HepG2 (cell line): ENCODE results near the gene VDAC1. TPM values are rescaled to one million over a fixed set of nuclear protein-coding genes. Genes with fewer than 3 reads are reported as not detected.
A peak's percentile ranks its signal among the peaks of the same experiment; 100 is the strongest.

Experiments
- AKAP8 ChIP-seq: sonication (generic); formaldehyde crosslinking; IDR thresholded peaks from 2 replicates; pipeline ENCODE4 v1.5.1; 2020; ENCODE audit warnings: mild to moderate bottlenecking, missing genetic modification reagents
- BCL6 ChIP-seq: IDR thresholded peaks from 2 replicates; pipeline ENCODE4 v1.6.1; 2016; ENCODE audit warnings: missing genetic modification reagents, missing compliant biosample characterization
- ELF4 ChIP-seq: sonication (generic); formaldehyde crosslinking; IDR thresholded peaks from 2 replicates; pipeline ENCODE4 v1.5.0; 2020; ENCODE audit warnings: missing genetic modification reagents, mild to moderate bottlenecking, moderate library complexity, borderline replicate concordance
- IKZF4 ChIP-seq: sonication (generic); formaldehyde crosslinking; IDR thresholded peaks from 2 replicates; pipeline ENCODE4 v1.5.1; 2020; ENCODE audit warnings: borderline replicate concordance, mild to moderate bottlenecking, low read depth, missing genetic modification reagents; ENCODE audit errors: not compliant biosample characterization
- TBL1XR1 ChIP-seq: fragments of 150-350 bp; IDR thresholded peaks from 2 replicates; pipeline ENCODE4 v1.6.1; 2014; ENCODE audit warnings: borderline replicate concordance, low read length; ENCODE audit not compliant: partially characterized antibody
- ZFAT ChIP-seq: sonication (generic); formaldehyde crosslinking; conservative IDR thresholded peaks from 2 replicates; pipeline ENCODE4 v1.8.1; 2023; ENCODE audit warnings: missing genetic modification reagents, inconsistent platforms
- polyA plus RNA-seq, 8 experiments: library from polyadenylated mRNA; depleted of rRNA in 3 of 8; stranded (reverse) in 7 of 8; unstranded in 1 of 8; fragments of >200 nt; fragmentation: Illumina TruSeq in 4 of 8; extraction: Trizol in 4 of 8; gene quantifications; 2 replicates each; pipeline versions ENCODE4 v1.2.1 to v1.2.3, GENCODE V29; 2011 to 2016; ENCODE audit warnings: low read depth in 4 of 8, missing spikeins in 1 of 8, mixed read lengths in 1 of 8; ENCODE audit not compliant: insufficient read depth in 1 of 8
- total RNA-seq, 5 experiments: library from RNA; depleted of rRNA; stranded (reverse); fragments of >200 nt; fragmentation: Illumina TruSeq; extraction: Trizol; gene quantifications; 2 replicates each; pipeline ENCODE4 v1.2.3, GENCODE V29; 2016; ENCODE audit warnings: low read depth in 1 of 5
- TF ChIP-seq, protein P1 (sequence below): sonication (generic); formaldehyde crosslinking; IDR thresholded peaks from 2 replicates; pipeline ENCODE4 v1.8.0; 2022; ENCODE audit warnings: mild to moderate bottlenecking, missing genetic modification reagents, moderate library complexity
- TF ChIP-seq, protein P2 (sequence below): sonication (generic); formaldehyde crosslinking; conservative IDR thresholded peaks from 2 replicates; pipeline ENCODE4 v1.4.0; 2020; ENCODE audit warnings: missing genetic modification reagents
- TF ChIP-seq, protein P3 (sequence below): sonication (generic); formaldehyde crosslinking; IDR thresholded peaks from 2 replicates; pipeline ENCODE4 v1.5.0; 2020; ENCODE audit warnings: mild to moderate bottlenecking, missing genetic modification reagents, borderline replicate concordance
- TF ChIP-seq, protein P4 (sequence below): sonication (generic); formaldehyde crosslinking; IDR thresholded peaks from 2 replicates; pipeline ENCODE4 v1.8.0; 2022; ENCODE audit warnings: mild to moderate bottlenecking, missing genetic modification reagents, borderline replicate concordance
- TF ChIP-seq, protein P5 (sequence below): sonication (generic); formaldehyde crosslinking; IDR thresholded peaks from 2 replicates; pipeline ENCODE4 v1.8.1; 2023; ENCODE audit warnings: mild to moderate bottlenecking, missing genetic modification reagents
- TF ChIP-seq, protein P6 (sequence below): sonication (generic); formaldehyde crosslinking; IDR thresholded peaks from 2 replicates; pipeline ENCODE4 v1.4.0; 2020; ENCODE audit warnings: low read depth, missing genetic modification reagents

The VDAC1 gene
- total and polyA plus RNA-seq, 2 of the 13 experiments (the other 11 are each of a cell fraction or from before 2014, with no cell fraction given) = 112 to 380 TPM

DNA sequence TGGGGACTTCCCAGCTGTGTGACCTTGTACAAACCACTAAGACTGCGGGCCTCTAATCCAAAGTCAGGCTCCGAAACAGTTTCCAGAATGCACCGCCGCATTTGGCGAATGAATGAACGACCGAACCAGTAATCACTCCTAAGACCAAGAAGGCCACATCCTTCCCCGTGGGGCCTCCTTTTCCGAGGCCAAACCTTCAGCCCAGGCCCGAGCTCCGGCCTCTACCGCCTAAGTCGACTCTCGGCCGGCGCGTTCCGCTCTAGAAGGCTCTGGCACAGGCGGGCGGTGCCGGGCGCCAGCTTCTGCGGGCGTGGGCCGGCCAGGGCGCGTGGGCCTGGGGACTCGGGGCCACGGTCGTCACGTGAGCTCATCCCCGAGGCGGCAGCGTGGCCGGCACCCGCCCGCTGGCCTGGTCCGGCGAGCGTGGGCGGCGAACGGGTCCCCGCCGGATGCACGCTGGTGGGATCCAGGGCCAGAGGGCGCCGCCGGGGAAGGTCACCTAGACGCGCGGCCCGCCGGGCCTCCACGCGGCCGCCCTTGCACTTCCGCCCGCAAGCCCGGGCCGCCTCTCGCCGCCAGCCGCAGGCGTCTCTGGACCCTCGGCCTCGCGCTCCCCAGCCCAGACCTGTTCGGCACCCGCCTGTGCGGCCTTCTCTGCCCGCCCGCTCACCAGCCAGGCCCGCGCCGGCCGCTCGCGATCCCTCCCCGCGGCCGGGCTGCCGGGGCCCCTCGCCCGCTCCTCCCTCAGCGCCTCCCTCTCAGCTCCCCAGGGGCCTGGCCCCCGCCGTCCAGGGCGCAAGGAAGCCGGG is 754 bp downstream of the VDAC1 start (continued):
- TF ChIP-seq, protein P1, sequence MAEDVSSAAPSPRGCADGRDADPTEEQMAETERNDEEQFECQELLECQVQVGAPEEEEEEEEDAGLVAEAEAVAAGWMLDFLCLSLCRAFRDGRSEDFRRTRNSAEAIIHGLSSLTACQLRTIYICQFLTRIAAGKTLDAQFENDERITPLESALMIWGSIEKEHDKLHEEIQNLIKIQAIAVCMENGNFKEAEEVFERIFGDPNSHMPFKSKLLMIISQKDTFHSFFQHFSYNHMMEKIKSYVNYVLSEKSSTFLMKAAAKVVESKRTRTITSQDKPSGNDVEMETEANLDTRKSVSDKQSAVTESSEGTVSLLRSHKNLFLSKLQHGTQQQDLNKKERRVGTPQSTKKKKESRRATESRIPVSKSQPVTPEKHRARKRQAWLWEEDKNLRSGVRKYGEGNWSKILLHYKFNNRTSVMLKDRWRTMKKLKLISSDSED (CRISPR knock-in tag) = 0 out of 2 replicates have a peak, but pooled peaks have one; percentile 53
- no peak for TF ChIP-seq ELF4 (CRISPR knock-in tag)
- TF ChIP-seq, protein P2, sequence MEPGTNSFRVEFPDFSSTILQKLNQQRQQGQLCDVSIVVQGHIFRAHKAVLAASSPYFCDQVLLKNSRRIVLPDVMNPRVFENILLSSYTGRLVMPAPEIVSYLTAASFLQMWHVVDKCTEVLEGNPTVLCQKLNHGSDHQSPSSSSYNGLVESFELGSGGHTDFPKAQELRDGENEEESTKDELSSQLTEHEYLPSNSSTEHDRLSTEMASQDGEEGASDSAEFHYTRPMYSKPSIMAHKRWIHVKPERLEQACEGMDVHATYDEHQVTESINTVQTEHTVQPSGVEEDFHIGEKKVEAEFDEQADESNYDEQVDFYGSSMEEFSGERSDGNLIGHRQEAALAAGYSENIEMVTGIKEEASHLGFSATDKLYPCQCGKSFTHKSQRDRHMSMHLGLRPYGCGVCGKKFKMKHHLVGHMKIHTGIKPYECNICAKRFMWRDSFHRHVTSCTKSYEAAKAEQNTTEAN = no peak
- TF ChIP-seq ZFAT (CRISPR knock-in tag) = 0 out of 2 replicates have a peak, but pooled peaks have one; percentile 3
- TF ChIP-seq, protein P3, sequence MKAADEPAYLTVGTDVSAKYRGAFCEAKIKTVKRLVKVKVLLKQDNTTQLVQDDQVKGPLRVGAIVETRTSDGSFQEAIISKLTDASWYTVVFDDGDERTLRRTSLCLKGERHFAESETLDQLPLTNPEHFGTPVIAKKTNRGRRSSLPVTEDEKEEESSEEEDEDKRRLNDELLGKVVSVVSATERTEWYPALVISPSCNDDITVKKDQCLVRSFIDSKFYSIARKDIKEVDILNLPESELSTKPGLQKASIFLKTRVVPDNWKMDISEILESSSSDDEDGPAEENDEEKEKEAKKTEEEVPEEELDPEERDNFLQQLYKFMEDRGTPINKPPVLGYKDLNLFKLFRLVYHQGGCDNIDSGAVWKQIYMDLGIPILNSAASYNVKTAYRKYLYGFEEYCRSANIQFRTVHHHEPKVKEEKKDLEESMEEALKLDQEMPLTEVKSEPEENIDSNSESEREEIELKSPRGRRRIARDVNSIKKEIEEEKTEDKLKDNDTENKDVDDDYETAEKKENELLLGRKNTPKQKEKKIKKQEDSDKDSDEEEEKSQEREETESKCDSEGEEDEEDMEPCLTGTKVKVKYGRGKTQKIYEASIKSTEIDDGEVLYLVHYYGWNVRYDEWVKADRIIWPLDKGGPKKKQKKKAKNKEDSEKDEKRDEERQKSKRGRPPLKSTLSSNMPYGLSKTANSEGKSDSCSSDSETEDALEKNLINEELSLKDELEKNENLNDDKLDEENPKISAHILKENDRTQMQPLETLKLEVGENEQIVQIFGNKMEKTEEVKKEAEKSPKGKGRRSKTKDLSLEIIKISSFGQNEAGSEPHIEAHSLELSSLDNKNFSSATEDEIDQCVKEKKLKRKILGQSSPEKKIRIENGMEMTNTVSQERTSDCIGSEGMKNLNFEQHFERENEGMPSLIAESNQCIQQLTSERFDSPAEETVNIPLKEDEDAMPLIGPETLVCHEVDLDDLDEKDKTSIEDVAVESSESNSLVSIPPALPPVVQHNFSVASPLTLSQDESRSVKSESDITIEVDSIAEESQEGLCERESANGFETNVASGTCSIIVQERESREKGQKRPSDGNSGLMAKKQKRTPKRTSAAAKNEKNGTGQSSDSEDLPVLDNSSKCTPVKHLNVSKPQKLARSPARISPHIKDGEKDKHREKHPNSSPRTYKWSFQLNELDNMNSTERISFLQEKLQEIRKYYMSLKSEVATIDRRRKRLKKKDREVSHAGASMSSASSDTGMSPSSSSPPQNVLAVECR = peak; percentile 22; the same call in 1 of the 2 replicates
- peak; percentile 58; the same call in 1 of the 2 replicates for TF ChIP-seq AKAP8 (CRISPR knock-in tag)
- TF ChIP-seq, protein P4, sequence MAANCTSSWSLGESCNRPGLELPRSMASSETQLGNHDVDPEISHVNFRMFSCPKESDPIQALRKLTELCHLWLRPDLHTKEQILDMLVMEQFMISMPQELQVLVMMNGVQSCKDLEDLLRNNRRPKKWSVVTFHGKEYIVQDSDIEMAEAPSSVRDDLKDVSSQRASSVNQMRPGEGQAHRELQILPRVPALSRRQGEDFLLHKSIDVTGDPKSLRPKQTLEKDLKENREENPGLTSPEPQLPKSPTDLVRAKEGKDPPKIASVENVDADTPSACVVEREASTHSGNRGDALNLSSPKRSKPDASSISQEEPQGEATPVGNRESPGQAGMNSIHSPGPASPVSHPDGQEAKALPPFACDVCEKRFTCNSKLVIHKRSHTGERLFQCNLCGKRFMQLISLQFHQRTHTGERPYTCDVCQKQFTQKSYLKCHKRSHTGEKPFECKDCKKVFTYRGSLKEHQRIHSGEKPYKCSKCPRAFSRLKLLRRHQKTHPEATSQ (CRISPR knock-in tag) = no peak
- TF ChIP-seq BCL6 = no peak
- TF ChIP-seq IKZF4 = peak; percentile 13
- TF ChIP-seq, protein P5, sequence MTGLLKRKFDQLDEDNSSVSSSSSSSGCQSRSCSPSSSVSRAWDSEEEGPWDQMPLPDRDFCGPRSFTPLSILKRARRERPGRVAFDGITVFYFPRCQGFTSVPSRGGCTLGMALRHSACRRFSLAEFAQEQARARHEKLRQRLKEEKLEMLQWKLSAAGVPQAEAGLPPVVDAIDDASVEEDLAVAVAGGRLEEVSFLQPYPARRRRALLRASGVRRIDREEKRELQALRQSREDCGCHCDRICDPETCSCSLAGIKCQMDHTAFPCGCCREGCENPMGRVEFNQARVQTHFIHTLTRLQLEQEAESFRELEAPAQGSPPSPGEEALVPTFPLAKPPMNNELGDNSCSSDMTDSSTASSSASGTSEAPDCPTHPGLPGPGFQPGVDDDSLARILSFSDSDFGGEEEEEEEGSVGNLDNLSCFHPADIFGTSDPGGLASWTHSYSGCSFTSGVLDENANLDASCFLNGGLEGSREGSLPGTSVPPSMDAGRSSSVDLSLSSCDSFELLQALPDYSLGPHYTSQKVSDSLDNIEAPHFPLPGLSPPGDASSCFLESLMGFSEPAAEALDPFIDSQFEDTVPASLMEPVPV (CRISPR knock-in tag) = no peak
- no peak for TF ChIP-seq TBL1XR1
- TF ChIP-seq, protein P6, sequence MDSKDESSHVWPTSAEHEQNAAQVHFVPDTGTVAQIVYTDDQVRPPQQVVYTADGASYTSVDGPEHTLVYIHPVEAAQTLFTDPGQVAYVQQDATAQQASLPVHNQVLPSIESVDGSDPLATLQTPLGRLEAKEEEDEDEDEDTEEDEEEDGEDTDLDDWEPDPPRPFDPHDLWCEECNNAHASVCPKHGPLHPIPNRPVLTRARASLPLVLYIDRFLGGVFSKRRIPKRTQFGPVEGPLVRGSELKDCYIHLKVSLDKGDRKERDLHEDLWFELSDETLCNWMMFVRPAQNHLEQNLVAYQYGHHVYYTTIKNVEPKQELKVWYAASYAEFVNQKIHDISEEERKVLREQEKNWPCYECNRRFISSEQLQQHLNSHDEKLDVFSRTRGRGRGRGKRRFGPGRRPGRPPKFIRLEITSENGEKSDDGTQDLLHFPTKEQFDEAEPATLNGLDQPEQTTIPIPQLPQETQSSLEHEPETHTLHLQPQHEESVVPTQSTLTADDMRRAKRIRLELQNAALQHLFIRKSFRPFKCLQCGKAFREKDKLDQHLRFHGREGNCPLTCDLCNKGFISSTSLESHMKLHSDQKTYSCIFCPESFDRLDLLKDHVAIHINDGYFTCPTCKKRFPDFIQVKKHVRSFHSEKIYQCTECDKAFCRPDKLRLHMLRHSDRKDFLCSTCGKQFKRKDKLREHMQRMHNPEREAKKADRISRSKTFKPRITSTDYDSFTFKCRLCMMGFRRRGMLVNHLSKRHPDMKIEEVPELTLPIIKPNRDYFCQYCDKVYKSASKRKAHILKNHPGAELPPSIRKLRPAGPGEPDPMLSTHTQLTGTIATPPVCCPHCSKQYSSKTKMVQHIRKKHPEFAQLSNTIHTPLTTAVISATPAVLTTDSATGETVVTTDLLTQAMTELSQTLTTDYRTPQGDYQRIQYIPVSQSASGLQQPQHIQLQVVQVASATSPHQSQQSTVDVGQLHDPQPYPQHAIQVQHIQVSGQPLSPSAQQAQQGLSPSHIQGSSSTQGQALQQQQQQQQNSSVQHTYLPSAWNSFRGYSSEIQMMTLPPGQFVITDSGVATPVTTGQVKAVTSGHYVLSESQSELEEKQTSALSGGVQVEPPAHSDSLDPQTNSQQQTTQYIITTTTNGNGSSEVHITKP (CRISPR knock-in tag) = no peak
